Stimulated activated CD4-positive, alpha-beta T cell treated with anti-CD3 and anti-CD28 coated beads, Interleukin-1b, Interleukin-23, amount 100 ng/mL, for 24 hours (primary cell): ENCODE measurements around the gene FEZF1.

Source experiments
- DNase-seq, 4 experiments: peaks; one replicate each; pipeline ENCODE4 v3.0.0-alpha.2; 2020; ENCODE audit warnings: low read depth in 4 of 4, low spot score in 1 of 4

Gene FEZF1

DNA sequence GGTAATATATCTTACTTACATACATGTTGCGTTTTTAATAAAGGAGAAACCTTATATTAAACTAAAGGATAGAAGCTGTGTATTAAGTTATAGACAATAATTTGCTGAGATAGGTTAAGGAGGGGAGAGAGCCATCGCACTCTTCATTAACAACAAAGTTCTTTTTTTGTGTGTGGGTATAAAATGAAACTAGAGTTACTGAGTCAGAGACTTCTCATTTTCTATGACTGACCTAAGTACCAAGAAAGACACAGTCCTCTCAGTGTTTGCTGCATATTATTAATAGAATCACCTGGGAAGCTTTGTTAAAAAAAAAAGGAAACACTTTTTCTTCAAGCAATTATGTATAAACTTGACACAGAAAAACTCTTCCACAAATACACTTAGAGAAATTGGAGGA, 31.4 kb downstream of the FEZF1 start:
- DNase-seq, result no peak

DNA sequence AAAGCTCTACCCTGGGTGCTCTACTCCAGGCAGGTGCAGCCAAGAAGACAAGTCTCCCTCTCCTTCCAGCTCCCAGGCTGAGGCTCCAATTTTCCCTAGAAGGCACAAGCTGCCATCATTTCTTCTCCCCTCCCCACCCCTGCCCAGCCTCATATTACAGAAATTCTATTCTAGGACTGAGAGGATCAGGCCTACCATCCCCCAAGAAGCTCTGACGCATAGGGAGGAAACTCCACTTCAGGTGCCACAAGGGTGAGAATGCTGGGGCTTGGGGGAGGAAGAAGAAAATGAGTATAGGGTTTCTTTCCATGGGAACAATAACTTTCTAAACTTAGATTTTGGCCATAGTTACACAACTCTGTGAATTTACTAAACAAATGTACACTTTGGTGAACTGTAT, 35.3 kb downstream of the FEZF1 start:
- no peak for DNase-seq

DNA sequence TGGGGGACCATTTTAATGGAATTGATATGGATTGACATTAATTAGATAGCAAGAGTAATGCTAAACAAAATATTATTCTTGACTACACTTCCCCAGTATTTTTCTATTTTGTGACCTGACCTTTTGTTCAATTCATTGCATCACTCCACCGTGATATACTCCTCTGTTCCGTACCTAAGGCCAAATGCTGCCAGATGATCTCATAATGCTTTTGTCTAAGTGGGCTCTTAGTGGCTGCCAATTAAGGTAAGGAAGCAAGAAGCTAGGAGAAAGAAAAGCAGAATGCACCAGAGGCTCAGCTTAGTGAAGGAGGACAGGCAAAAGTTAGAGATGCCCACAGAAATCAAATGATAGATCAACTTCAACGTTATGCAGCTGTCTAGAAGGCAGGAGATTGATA, 36.4 kb downstream of the FEZF1 start:
- no peak for DNase-seq

DNA sequence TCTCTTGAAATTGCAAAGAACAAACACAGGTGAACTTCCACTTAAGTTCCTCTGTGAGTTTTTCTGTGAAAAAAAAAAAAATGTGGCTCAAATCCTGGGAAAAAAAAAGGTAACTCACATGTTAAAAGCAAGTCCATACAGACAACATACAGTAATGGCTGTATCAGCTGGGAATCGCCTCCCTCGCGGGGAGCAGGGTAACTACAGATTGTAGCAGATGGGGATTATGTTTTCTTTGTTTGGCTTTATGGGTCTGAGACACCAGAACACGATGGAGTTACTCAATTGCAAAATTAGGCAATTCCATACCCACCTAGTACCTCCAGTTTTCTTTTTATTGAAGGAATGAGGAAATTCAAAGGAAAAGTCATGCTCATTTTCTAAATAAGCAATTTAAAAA, 42.3 kb downstream of the FEZF1 start:
- DNase-seq, result no peak

DNA sequence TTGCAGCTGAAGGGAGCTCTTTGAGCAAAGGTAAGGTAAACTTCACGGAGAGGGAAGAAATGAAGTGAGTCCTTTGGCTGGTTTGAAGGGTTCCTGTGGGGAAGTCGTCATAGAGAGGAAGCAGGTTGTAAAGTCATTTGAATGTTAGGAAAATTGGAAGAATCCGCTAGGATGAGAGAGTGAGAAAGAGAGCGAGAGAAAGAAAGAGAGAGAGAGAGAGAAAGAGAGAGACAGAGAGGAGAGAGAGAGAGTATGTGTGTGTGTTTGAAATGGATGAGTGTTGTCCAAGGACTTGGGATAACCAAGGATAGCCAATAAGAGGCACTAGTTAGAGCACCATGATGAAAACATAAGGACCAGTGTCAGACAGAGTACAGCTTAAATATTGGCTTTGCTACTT, 43.1 kb downstream of the FEZF1 start:
- no peak for DNase-seq

DNA sequence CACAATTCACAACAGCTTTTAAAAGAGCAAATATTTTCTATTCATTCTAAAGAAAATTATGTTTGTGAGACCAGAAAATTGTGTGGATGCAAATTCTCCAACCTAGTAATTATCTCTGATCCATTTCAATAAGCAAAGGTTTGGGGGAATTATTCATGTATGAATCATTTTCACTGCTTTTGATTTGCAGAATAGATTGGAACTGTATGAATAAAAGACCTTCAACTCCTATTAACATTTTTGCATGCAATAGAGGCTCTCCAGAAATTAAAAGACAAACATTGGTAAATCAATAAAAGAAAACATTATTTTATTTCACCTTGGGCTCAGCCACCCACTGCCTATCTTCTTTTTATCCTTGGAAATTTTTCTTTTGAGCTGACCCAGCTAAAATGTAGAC, 43.5 kb downstream of the FEZF1 start:
- no peak for DNase-seq

DNA sequence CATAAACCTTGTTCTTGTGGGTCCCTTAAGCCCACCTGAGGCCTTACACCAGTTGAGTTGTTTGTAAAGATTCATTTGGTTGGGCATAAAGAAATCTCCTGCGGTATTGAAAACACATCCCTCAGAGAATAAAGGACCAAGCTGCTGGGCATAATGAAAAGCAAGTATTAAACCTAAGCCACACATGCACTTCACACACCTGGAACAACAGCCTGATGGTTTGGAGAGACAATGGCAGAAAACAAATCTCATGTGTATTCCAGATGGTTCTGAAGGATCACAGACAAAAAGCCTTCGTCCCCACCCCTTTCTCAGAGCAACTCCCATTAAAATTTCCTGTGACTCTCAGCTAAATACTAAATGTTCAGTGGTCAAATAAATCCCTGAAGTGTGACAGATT, 44.2 kb downstream of the FEZF1 start:
- DNase-seq, result no peak

DNA sequence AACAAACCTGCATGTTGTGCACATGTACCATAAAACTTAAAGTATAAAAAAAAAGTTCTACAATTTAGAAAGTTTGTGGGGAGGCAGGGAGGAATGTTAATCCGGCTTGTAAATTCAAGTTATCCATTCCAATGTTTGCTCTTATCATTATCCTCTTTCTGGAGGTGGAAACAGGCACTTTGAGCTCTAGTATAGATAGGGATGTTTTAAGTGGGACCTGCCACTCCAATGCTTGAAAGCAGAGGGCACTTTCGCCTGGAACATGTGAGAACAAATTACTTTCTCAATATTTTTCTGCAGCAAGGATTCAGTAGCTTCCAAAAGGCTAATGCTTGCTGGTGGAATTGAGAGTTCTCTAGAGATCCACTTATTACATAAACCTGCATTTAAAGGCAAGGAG, 45.6 kb downstream of the FEZF1 start:
- no peak for DNase-seq

DNA sequence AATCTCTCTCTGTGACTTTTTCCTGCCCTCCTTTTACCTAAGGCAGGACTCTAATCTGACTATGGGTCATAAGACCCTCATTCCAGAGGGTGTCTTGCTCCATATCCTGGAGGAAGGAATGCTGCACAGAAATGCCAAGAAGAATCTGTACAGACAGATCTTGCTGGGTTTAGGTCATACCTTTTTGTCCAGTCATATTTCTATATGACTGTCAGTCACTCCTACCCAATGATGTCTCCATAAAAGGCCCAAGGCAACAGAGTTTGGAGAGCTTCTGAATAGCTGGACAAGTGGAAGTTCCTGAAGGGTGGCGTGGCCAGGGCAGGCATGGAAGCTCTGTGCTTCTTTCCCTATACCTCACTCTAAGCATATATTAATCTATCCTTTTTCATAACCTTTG, 47.5 kb downstream of the FEZF1 start:
- no peak for DNase-seq

DNA sequence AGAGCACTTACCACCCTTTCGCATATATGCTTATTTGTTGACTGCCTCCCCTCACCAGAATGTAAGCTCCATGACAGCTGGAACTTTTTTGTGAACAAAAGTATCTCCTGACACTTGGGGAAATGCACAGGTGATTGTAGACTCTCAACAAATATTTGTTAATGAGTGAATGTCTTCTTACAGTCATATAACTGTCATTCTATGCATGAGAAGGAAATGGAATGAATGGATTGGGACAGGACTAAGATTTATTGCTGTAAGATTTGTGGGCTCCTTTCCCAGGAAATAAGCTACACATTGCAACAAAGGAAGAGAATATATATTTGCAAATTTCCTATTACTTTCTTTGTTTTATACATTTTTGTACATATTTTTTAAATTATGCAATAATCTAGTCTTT, 48.5 kb downstream of the FEZF1 start:
- no peak for DNase-seq

DNA sequence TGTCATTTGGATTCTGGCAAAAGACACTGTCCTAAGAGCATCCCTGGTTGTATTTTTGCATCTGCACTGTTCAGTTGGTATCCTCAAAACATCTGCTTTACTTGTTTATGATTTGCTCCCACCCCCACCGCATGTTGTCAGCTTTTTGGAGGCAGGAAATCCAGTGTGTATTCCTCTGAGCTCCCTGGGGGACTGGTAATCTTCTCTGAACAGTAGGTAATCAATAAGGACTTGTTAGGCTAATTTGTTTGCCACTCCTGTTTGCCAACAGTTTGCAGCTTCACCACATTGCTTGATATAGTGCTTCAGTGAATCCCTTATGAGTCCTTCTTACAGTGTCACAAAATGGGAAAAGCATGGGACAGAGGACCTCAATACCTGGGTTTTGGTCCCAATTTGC, 49.1 kb downstream of the FEZF1 start:
- no peak for DNase-seq
